WERI-Rb-1 (cell line): Measurements from ENCODE around the gene ZC3H7A.
"Not testable (repeated sequence)": the region's sequence is repeated elsewhere in the genome, so short reads cannot be mapped to it uniquely, and the experiment has no call there.

Source experiments
- DNase-seq: peaks from one replicate; pipeline ENCODE4 v3.0.0-alpha.2; 2020
- H3K27ac ChIP-seq: fragments of 250-450 bp; sonication (Bioruptor Pico); 2 replicates; pipeline ENCODE4 v1.5.1; 2020; ENCODE audit warnings: mild to moderate bottlenecking, moderate library complexity
- H3K27me3 ChIP-seq: fragments of 250-450 bp; sonication (Bioruptor Pico); 2 replicates; pipeline ENCODE4 v1.5.1; 2021; ENCODE audit warnings: mild to moderate bottlenecking, low read depth, moderate library complexity; ENCODE audit not compliant: insufficient read depth, severe bottlenecking
- H3K36me3 ChIP-seq: fragments of 250-450 bp; sonication (Bioruptor Pico); 2 replicates; pipeline ENCODE4 v1.5.1; 2020; ENCODE audit warnings: mild to moderate bottlenecking, moderate library complexity
- H3K4me3 ChIP-seq: 2 replicates; pipeline ENCODE4 v1.5.1; 2011; ENCODE audit warnings: low read depth, mild to moderate bottlenecking, control low read depth, low read length
- H3K9me3 ChIP-seq: fragments of 250-450 bp; sonication (Bioruptor Pico); 2 replicates; pipeline ENCODE4 v1.5.1; 2021; ENCODE audit warnings: mild to moderate bottlenecking, moderate library complexity; ENCODE audit not compliant: severe bottlenecking
- TF ChIP-seq, protein P1 (sequence below): IDR thresholded peaks from 2 replicates; pipeline ENCODE4 v1.5.1; 2011; ENCODE audit warnings: low read depth, mild to moderate bottlenecking, control low read depth, inconsistent platforms, low read length

Gene ZC3H7A

DNA sequence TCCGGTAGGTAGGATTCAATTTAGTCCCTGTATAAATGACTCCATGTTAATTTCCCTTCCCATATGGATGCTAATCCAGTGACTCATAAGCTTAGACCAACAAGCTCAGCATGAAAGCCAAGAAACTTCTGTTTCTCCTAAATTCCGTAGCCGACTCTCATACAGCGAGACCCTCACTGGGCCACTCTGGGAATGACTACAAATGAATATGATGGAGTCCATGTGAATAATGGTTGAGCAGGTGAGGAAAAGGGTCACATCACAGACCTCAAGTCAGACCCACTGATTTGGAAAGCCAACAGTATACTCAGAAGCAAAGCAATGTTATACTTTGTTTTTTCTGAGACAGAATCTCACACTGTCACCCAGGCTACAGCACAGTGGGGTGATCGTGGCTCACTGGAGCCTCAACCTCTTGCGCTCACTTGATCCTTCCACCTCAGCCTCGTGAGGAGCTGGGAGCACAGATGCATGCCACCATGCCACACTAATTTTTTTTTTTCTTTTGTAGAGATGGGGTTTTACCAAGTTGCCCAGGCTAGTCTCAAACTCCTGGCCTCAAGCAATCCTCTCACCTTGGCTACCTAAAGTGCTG lies 39.7 kb upstream of the ZC3H7A start:
- Histone ChIP-seq H3K27me3 (no peaks in the 10 kb centered on the region), H3K36me3 (peaks cover 57% of the 10 kb centered on the region), H3K4me3 (no peak overlapping the region), H3K9me3 (no peaks in the 10 kb centered on the region), H3K27ac (peak overlapping the region; percentile 91)
- TF ChIP-seq, protein P1, sequence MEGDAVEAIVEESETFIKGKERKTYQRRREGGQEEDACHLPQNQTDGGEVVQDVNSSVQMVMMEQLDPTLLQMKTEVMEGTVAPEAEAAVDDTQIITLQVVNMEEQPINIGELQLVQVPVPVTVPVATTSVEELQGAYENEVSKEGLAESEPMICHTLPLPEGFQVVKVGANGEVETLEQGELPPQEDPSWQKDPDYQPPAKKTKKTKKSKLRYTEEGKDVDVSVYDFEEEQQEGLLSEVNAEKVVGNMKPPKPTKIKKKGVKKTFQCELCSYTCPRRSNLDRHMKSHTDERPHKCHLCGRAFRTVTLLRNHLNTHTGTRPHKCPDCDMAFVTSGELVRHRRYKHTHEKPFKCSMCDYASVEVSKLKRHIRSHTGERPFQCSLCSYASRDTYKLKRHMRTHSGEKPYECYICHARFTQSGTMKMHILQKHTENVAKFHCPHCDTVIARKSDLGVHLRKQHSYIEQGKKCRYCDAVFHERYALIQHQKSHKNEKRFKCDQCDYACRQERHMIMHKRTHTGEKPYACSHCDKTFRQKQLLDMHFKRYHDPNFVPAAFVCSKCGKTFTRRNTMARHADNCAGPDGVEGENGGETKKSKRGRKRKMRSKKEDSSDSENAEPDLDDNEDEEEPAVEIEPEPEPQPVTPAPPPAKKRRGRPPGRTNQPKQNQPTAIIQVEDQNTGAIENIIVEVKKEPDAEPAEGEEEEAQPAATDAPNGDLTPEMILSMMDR, result no peak
- no peak for DNase-seq

DNA sequence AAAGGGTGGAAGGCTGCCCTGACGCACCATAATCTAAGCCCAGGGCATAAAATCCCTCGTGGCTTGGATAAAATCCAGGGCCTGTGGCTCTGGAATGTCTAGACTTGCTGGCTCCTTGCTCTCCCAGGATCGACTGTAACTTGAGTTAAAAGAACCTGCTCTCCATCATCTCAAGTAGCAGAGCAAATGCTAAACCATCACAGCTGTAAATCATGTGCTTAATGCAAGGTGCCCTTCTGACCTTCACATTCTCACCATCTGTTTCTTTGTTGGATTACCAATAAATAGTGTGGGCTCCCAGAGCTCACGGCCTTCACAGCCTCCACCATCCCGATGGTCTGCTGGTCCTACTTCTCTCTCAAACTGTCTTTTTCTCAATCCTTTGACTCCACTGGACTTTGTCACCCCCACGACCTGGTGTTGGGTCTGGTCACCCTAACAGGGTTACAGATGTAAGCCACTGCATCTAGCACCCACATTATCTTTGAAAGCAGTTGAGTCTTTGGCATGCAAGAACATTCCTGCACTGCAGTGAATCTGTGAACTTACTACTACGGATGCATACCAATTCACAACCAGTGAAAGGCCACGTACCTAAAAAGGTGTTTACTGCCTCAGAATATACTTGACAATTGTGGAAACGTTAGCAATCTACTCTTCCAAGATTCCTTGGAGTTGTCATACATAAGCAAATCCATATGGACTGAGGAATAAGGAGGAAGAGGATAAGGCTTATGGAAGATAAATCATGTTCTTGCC lies 39.0 kb upstream of the ZC3H7A start:
- DNase-seq, result peak; percentile 75
- H3K4me3 ChIP-seq, result no peak overlapping the region; the same call in 1 of the 2 replicates
- peak overlapping the region; percentile 91 for H3K27ac ChIP-seq
- TF ChIP-seq, protein P1, result no peak
- peaks cover 50% of the 10 kb centered on the region for H3K36me3 ChIP-seq
- no peaks in the 10 kb centered on the region for H3K27me3 ChIP-seq
- no peaks in the 10 kb centered on the region for H3K9me3 ChIP-seq

DNA sequence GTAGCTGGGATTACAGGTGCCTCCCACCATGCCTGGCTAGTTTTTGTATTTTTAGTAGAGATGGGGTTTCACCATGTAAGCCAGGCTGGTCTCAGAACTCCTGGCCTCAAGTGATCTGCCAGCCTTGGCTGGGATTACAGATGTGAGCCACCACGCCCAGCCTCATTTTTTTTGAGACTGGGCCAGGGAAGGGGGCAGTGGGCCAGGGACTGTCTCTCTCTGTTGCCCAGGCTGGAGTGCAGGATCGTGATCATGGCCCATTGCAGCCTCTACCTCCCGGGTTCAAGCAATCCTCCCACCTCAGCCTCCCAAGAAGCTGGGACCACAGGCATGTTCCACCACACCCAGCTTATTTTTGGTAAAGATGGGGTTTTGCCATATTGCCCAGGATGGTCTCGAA lies 38.3 kb upstream of the ZC3H7A start:
- TF ChIP-seq, protein P1, result no peak
- H3K4me3 ChIP-seq, result no peak overlapping the region
- DNase-seq, result no peak
- H3K36me3 ChIP-seq, result peaks cover 43% of the 10 kb centered on the region
- H3K27ac ChIP-seq, result peak overlapping the region; percentile 90
- no peaks in the 10 kb centered on the region for H3K27me3 ChIP-seq
- H3K9me3 ChIP-seq, result peaks cover under 1% of the 10 kb centered on the region

DNA sequence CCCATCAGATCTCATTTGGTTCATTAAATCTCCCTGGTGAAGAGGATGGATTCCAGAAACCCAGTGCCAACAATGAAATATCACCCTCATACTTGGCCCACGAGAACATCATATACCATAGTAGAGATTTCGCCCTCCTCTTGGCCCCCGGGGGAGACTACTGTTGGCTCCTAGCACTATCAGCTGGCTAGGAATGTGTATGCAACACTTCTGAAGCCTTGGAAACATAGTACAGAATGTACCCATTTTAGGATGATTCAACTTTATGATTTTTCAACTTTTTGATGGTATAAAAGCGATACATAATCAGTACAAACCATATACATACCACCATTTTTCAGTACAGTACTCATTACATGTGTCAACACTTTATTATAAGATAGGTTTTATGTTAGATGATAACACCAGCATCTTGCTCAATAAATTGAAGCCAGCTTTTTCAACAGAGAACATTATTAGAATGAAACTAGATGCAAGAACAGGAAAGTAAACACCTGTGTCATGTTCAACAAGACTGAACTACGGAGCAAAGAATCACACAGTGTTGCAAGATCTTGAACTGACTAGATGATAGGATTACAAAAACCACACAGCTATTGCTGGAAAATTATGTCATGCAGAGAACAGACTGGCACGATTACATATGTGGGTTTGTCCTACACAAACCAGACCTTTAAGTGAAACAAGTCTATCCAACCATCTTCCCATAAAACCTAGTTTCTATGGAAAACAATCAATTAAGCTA lies 37.1 kb upstream of the ZC3H7A start:
- peaks cover 4% of the 10 kb centered on the region for H3K9me3 ChIP-seq
- no peak overlapping the region for H3K4me3 ChIP-seq
- DNase-seq, result no peak
- peaks cover 31% of the 10 kb centered on the region for H3K36me3 ChIP-seq
- H3K27ac ChIP-seq, result peak overlapping the region; percentile 90
- H3K27me3 ChIP-seq, result no peaks in the 10 kb centered on the region
- TF ChIP-seq, protein P1, result no peak

DNA sequence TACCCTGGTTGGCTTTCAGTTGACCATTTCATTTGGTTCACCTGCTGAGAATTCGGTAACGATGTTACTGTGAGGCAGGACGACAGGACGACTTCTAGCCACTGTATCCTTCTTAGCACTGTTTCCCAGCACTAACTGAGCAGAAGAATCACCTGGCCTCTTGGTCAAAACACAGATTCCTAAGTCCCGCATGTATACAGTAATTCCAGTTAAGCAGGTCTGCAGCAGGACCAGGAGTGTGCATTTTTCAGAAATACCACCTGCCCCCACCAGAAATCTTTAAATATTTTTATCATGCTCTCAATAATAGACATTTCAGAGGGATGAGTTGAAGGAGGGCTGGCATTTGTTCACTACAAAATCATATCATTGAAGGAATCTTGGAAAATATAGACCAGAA lies 31.6 kb upstream of the ZC3H7A start:
- Histone ChIP-seq H3K4me3 (no peak overlapping the region), H3K9me3 (peaks cover 4% of the 10 kb centered on the region), H3K36me3 (no peaks in the 10 kb centered on the region), H3K27ac (no peak overlapping the region), H3K27me3 (no peaks in the 10 kb centered on the region)
- TF ChIP-seq, protein P1, result no peak
- DNase-seq, result no peak

DNA sequence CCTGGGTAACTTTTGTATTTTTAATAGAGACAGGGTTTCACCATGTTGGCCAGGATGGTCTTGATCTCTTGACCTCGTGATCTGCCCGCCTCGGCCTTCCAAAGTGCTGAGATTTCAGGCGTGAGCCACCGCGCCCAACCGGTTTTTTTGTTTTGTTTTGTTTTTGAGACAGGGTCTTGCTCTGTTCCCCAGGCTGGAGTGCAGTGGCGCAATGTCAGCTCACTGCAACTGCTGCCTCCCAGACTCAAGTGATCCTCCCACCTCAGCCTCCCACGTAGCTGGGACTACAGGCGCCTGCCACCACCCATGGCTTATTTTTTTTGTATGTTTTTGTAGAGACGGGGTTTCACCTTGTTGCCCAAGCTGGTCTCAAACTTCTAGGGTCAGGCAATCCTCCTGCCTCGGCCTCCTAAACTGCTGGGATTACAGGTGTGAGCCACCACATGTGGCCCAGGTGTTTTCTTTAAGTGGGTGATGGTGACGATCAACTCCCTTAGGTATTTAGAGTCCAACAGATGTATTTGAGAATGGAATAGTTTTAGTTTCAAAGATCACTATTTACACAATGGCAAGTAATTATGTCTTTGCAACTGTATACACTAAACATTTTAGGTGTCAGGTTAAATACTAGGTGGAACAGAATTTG lies 28.6 kb upstream of the ZC3H7A start:
- H3K36me3 ChIP-seq, H3K27ac ChIP-seq, H3K9me3 ChIP-seq, DNase-seq, H3K4me3 ChIP-seq, H3K27me3 ChIP-seq: not testable (repeated sequence)
